EH (cell line): ENCODE data around the gene UFD1.
"Not testable (repeated sequence)": the region's sequence is repeated elsewhere in the genome, so short reads cannot be mapped to it uniquely, and the experiment has no call there.

Experiments
- DNase-seq: peaks from one replicate; pipeline ENCODE4 v3.0.0-alpha.2; 2015; ENCODE audit warnings: low read depth

The UFD1 gene

GRCh38 chr22:19448739-19449421 is 30.1 kb downstream of the UFD1 start:
- DNase-seq: no peak

- DNase-seq: peak; percentile 48
These were observed 30.9 kb downstream of the UFD1 start for GRCh38 chr22:19448076-19448607.

- peak; percentile 92 for DNase-seq
These were observed 31.5 kb downstream of the UFD1 start, which contains the start of gene C22orf39 for GRCh38 chr22:19447330-19448075. Gene C22orf39 (minus strand): TSS chr22:19447711. CDS start chr22:19447688, 23 bp downstream.

- peak; percentile 19 for DNase-seq
These were observed 32.2 kb downstream of the UFD1 start for GRCh38 chr22:19446603-19447329.

GRCh38 chr22:19445279-19445982 is 33.6 kb downstream of the UFD1 start:
- DNase-seq: not testable (repeated sequence)

- no peak for DNase-seq
These were observed 35.3 kb downstream of the UFD1 start for GRCh38 chr22:19443544-19444211.

GRCh38 chr22:19442166-19442565 is 36.8 kb downstream of the UFD1 start:
- DNase-seq: no peak

GRCh38 chr22:19440411-19441195 is 38.4 kb downstream of the UFD1 start:
- DNase-seq: no peak

GRCh38 chr22:19438298-19438697 is 40.7 kb downstream of the UFD1 start:
- DNase-seq: no peak

GRCh38 chr22:19436444-19437161 is 42.4 kb downstream of the UFD1 start:
- not testable (repeated sequence) for DNase-seq

- no peak for DNase-seq
These were observed 44.0 kb downstream of the UFD1 start for GRCh38 chr22:19434829-19435580.

- no peak for DNase-seq
These were observed 44.6 kb downstream of the UFD1 start for GRCh38 chr22:19434401-19434800.

- peak; percentile 93 for DNase-seq
These were observed 46.7 kb downstream of the UFD1 start, which contains the start of gene MRPL40 for GRCh38 chr22:19432133-19432851. Gene MRPL40 (plus strand): TSS chr22:19432545. CDS start chr22:19432555, 10 bp downstream.

- DNase-seq: peak; percentile 75
These were observed 47.3 kb downstream of the UFD1 start, which contains the start of gene HIRA for GRCh38 chr22:19431649-19432132. Gene HIRA (minus strand): TSS chr22:19431733. CDS start chr22:19431476, 257 bp downstream.

GRCh38 chr22:19430890-19431541 is 48.0 kb downstream of the UFD1 start:
- peak; percentile 46 for DNase-seq

GRCh38 chr22:19429950-19430889 is 48.8 kb downstream of the UFD1 start:
- peak; percentile 69 for DNase-seq
